Testis (tissue), 2 donors: ENCODE data around the gene CHST9.

ENCODE experiments used
- CTCF ChIP-seq, 3 experiments: fragments of 450-650 bp in 2 of 3; fragments of 200-600 bp in 1 of 3; sonication (generic) in 1 of 3; IDR thresholded peaks; one replicate each; pipeline ENCODE4 v1.5.1; 2016 to 2019; ENCODE audit warnings: antibody characterized with exemption in 3 of 3, mild to moderate bottlenecking in 2 of 3, moderate library complexity in 1 of 3
- POLR2A ChIP-seq: fragments of 450-650 bp; IDR thresholded peaks from one replicate; pipeline ENCODE4 v1.6.1; 2017; ENCODE audit warnings: antibody characterized with exemption, mild to moderate bottlenecking, moderate library complexity

DNA sequence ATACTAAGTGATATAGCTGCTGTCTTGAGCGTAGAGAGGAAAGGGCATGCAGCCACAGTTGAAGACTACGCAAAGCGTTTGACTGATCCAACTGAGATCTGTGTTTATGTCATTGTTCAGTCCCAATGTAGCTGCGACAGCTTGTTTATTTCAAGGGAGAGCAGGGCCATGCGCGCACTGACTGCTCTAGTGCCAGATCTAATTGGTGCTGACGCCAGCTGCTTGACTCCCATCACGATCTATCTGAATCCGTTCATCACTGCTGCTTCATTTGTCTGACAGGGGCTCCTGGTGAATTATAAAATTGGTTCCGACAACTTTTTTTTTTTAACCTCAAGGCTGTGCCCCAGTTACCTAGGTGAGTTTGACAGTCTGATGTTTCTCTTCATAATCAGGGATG is 75.7 kb downstream of the CHST9 start:
- TF ChIP-seq CTCF (IDR thresholded peaks at IDR 0.05) (no peak), POLR2A (no peak)
